T-helper 2 cell treated with Interferon-gamma antibody and Interleukin-4, amounts not matched to agents 100 ng/mL and 5 ng/mL, for 36 hours (primary cell): ENCODE data around the gene ITPK1. TPM values are rescaled to one million over a fixed set of nuclear protein-coding genes. Genes with fewer than 3 reads are reported as not detected.

ENCODE experiments used
- intact Hi-C: fragments of 100-400 bp; cut with micrococcal nuclease; formaldehyde crosslinking; loops from one replicate; pipeline ENCODE4 v1.15.1; 2023
- total RNA-seq: library from RNA; stranded (reverse); gene quantifications from 2 replicates; pipeline ENCODE4 v1.2.3, GENCODE V29; 2022

ITPK1 gene
- total RNA-seq, 1 donor from 2014 or later, result 84.1 TPM

DNA sequence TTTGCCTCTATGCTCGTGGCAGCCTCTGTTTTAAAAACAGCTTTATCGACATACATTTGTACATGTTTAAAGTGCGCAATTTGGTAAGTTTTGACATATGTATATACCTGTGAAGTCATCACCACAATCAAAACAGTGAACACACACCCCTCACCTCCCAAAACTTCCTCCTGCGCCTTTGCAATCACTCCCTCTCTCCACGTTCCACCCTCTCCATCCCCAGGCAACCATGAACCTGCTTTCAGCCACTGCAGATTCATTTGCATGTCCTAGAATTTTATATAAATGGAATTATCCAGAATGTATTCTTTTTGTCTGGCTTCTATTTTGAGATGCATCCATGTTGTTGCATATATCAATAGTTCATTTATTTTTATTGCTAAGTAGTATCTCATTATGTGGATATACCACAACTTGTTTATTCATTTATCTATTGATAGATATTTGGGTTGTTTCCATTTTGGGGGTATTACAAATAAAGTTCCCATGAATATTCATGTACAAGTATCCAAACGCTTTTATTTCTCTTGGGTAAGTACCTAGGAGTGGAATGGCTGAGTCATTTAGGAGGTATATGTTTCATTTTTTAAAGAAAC, 208.3 kb downstream of the ITPK1 start:
- intact Hi-C loops, result no loop called here

GRCh38 chr14:92906823-92907222, 208.9 kb downstream of the ITPK1 start:
- intact Hi-C loops, result no loop called here

- intact Hi-C loops, result no loop called here
These were observed 209.3 kb downstream of the ITPK1 start for GRCh38 chr14:92906420-92906819.

- intact Hi-C loops, result no loop called here
These were observed 210.1 kb downstream of the ITPK1 start for GRCh38 chr14:92905667-92906066.

DNA sequence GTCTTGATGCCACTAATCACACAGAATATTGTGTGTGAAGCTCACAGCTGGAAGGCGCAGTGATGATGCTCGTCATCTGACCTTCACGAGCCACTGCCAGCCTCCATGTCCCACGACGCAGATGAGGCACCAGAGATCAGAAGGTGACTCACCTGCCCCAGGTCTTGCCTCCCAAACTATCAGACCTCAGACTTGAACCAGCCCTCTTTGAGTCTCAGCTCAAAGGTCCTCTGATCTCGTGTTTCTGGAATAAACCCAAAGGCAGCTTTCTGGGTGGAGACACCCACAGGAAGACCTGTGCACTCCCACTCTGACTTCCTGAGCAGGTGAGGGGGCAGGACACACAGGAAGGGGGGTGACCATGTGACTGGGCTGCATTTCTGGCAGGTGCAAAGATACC, 212.4 kb downstream of the ITPK1 start:
- intact Hi-C loops, result no loop called here

- intact Hi-C loops, result no loop called here
These were observed 213.0 kb downstream of the ITPK1 start for GRCh38 chr14:92902726-92903125.

- intact Hi-C loops, result no loop called here
These were observed 213.5 kb downstream of the ITPK1 start for GRCh38 chr14:92902191-92902590.

DNA sequence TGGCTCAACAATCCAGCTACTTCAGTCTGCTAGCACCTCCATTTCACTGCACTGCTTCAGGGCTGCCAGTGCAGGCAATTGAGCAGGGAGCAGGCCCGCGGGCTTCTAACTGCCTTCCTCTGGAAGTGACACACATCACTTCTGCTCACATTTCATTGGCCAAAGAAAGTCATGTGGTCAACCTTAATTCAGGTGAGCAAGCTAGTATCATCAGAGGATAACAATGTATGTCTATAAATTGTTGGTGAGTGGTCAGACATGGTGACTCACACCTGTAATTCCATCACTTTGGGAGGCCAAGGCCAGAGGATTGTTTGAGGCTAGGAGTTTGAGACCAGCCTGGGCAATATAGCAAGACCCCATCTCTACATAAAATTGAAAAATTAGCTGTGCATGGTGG, 215.1 kb downstream of the ITPK1 start:
- intact Hi-C loops, result no loop called here

GRCh38 chr14:92898566-92899131, 217.1 kb downstream of the ITPK1 start:
- intact Hi-C loops, result no loop called here

- intact Hi-C loops, result no loop called here
These were observed 217.7 kb downstream of the ITPK1 start for GRCh38 chr14:92897922-92898565.

- intact Hi-C loops, result no loop called here
These were observed 220.3 kb downstream of the ITPK1 start for GRCh38 chr14:92895352-92895878.

GRCh38 chr14:92892589-92892988, 223.1 kb downstream of the ITPK1 start:
- intact Hi-C loops, result no loop called here

DNA sequence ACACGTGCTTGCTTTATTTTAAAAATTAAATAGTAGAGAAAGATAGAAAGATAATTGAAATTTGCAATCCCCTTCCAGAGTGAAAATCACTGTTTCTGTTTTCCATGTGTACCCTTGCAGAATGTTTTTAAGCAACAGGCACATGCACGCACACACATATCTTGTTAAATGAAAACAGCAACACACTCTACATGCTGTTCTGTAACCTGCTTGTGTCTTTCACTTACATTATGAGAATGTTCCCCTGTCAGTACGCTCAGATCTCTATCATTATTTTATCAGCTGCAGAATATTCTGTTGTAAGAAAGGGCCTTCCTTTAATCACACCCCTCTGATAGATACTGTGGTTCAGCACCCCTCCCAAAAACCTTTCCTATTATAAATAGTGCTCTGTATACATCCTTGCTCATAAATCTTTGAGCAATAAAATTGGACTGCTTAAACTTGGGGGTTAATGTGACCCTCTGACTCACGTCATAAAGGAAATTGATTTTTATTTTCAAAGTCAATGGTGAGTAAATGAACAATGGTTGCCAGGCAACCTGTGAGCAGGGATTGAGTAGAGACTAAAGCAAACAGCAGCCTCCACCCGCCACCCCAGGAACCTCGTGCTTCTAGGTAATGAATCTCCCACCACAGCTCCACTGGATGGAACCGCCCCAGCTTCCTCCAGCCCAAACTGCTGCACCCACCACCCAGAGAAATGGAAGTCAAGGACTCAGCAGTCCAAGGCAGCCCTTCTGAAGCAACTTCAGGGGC, 224.7 kb downstream of the ITPK1 start:
- intact Hi-C loops, result no loop called here

GRCh38 chr14:92888896-92889295, 226.8 kb downstream of the ITPK1 start:
- intact Hi-C loops, result no loop called here

DNA sequence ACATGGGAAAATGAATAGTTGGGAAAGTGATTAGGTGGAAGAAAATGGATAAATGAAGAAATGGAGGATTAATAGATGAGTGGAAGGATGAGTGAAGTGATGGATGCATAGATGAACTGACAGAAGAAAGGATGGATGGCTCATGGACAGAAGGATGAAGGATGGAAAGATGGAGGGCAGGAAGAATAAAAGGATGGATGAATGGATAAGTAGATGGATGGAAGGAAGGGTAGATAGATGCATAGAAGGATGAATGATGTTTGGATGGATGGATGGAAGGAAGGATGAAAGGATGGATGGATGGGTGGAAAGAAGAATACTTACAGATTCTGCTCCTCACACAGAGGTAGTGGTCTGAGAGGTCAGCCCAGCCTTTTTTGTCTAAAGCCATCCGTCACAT, 228.6 kb downstream of the ITPK1 start:
- intact Hi-C loops, result no loop called here

Other genes starting within 250 kb of the ITPK1 start
- not detected in 2 replicates for gene CHGA, start 192.8 kb downstream of the ITPK1 start, total RNA-seq
- gene MOAP1, start 69.0 kb upstream of the ITPK1 start, total RNA-seq, result 18.3 and 19.4 TPM in 2 replicates
- gene LYSET, start 69.4 kb upstream of the ITPK1 start, total RNA-seq, result 8.7 and 9.4 TPM in 2 replicates
- gene GON7, start 91.1 kb upstream of the ITPK1 start, total RNA-seq, result 14.9 and 16.2 TPM in 2 replicates
- 39.9 and 40.5 TPM in 2 replicates for gene UBR7, start 91.3 kb upstream of the ITPK1 start, total RNA-seq
- 21.1 and 21.9 TPM in 2 replicates for gene BTBD7, start 217.1 kb upstream of the ITPK1 start, total RNA-seq
- gene COX8C, start 231.3 kb upstream of the ITPK1 start, total RNA-seq, result not detected in 2 replicates